ENCODE results near the gene ARVCF.
A peak's percentile ranks its signal among the peaks of the same experiment; 100 is the strongest.

ARVCF gene

DNA sequence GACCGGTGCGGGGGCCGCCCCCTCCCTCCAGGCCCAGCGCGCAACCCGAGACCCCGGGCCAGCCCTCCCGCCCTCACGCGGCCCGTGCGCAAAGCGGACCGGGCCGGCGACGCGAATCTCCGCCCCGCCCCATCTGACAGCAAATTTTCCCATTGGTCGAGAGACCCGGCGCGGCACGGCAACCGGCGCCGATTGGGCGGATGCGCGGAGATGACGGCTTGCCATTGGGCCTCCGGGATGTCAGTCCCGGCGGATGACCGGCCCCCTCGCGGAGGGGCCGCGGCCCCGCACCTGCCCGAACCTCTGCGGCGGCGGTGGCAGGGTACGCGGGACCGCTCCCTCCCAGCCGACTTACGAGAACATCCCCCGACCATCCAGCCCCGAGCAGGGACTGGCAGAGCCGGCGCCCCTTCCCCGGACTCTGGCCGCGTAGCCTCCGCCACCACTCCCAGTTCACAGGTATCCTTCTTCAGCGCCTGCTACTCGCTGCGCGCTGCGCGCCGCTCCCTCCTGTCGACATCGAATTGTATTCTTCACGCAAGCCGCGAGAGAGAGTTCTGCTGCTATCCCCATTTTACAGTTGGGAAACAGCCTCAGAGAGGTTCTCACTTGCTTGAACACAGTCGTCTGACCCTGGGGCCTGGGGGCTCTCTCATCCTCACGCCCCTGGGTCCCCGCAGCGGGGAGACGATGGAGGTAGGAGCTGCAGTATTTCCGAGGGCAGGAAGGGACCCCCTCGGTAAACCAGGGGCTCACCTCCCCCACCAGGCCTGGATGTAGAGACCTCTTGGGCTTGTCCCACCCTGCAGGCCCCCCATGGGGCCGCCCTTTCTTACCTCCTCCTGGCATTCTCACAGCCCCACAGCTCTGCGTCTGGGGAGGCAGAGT, at the start of gene ARVCF:
Gene ARVCF (minus strand): TSS at position 90 of the 888 bp plus-strand sequence. CDS start 26,029 bp downstream, outside the sequence.
- peak; percentile 87 for DNase-seq

- DNase-seq: no peak
Measured at GRCh38 chr22:20065896-20066616, 49.4 kb upstream of the ARVCF start.

- no peak for DNase-seq
Measured at GRCh38 chr22:20064545-20065262, 48.1 kb upstream of the ARVCF start.

DNA sequence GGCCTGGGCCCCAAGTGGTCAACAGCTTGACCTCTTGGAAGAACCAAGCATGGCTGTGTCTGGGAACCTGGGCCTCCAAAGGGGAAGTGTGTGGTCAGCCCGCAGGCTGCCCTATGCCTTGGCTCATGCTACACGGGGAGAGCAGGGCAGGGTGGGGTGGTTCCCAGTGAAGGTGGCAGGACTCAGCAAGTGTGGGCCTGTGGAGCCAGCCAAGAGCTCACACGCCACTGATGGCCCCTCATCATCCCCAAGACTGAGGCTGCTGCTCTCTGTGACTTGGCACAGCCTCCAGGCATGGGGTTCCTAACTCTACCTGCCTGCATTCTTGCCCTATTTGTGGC, 47.5 kb upstream of the ARVCF start:
- DNase-seq: no peak

DNA sequence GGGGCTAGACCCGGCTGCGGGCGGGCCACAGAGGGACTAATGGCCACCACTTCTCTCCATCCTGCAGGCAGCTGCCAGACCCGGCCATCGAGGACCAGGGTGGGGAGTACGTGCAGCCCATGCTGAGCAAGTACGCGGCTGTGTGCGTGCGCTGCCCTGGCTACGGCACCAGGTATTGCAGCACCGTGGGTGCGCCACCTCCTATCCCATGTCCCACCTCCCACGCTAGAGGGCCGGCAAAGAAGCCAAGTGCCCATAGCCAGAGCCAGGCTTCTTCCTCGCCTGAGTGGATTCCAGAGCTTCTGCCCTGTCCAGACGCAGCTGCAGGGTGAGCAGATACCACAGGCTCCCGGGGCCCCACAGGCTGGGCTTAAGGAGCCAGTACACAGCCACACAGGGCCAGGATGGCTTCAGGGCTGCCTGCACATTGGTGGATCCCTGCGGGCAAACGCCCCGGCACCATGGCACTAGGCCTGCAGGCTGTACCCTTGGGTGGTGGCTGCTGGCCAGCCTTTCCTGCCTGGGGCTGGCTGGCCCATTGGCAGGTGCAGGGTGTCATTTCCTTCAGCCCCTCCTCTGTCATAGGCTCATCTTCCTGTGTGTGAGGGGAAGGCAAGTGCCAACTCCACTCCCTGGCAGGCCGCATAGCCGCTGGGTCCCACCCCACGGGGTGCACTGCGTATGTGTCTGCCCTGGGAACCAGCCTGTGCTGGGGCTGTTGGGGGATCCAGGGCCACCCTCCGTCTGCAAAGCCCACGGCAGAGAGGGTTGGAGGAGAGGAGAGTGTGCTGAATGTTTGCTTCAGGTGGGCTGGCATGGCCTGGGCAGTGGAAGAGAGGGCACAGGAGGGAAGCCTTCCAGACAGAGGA, 46.9 kb upstream of the ARVCF start:
- no peak for DNase-seq

GRCh38 chr22:20062766-20063083, 46.1 kb upstream of the ARVCF start:
- no peak for DNase-seq

GRCh38 chr22:20062043-20062765, 45.6 kb upstream of the ARVCF start:
- no peak for DNase-seq

DNA sequence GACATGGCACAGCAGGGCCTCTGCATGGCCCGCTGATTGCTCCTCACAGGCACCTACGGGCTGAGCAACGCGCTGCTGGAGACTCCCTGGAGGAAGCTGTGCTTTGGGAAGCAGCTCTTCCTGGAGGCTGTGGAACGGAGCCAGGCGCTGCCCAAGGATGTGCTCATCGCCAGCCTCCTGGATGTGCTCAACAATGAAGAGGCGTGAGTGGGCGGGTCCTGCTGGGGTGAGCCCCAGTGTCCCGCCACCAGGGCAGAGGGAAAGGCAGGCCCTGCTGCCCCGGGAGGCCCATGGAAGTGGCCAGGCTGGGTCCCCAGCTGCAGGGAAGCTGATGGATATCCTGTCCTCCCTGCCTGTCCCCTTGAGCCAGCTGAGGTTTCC, 44.8 kb upstream of the ARVCF start:
- DNase-seq: no peak

- DNase-seq: no peak
Measured at GRCh38 chr22:20060700-20061480, 44.3 kb upstream of the ARVCF start.

- peak; percentile 74 for DNase-seq
Measured at GRCh38 chr22:20058989-20059770, 42.6 kb upstream of the ARVCF start.

- DNase-seq: no peak
Measured at GRCh38 chr22:20057596-20058268, 41.1 kb upstream of the ARVCF start.

DNA sequence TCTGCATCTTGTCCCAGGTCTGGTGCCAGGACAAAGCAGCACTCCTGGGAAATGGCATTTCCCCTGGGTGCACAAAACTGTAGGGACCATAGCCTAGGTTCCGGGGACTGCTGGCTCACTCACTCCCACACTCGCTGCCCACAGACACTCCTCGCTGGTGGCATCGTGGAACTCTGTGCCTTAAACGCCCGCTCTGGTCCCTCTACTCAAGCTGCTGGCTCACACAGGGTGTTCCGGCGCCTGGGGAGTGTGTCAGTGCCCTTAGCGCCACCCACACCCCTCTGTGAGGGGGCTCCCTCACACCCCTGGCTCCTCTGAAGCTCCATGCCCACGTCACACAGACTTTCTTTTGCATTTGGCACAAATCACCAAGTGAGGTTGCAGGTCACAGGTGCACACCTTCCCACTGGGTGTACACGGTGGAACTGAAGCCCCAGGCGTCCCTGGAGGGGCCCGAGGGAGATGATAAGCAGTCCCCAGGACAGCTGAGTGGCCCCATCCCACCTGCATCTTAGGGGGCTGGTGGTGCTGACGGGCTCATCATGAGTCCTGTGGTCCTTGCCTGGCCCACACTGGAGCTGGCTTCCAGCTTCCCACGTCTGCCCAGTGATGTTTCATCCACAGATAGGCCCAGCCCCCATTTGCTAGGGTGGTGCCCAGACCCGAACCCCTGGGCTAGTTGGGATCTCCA, 40.2 kb upstream of the ARVCF start:
- no peak for DNase-seq

GRCh38 chr22:20056161-20056560, 39.5 kb upstream of the ARVCF start:
- DNase-seq: no peak

DNA sequence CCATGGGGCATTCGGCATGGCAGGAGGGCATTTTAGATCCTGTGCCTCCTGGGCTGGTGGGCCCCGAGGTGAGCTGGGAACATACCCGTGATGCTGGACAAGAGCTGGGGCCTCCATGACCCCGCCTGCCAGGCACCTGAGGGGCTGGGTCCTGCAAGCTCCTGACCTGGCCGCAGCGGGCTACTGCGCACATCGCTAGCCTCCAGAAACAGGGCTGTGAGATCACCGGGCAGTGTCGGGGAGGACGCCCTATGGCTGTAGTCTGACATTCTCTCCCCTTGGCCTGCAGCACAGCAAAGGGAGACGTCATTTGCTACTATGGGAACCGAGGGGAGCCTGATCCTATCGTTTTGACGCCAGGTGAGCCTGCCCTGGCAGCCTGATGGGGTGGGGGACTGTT, 39.0 kb upstream of the ARVCF start:
- DNase-seq: no peak

GRCh38 chr22:20055144-20055543, 38.5 kb upstream of the ARVCF start:
- no peak for DNase-seq

DNA sequence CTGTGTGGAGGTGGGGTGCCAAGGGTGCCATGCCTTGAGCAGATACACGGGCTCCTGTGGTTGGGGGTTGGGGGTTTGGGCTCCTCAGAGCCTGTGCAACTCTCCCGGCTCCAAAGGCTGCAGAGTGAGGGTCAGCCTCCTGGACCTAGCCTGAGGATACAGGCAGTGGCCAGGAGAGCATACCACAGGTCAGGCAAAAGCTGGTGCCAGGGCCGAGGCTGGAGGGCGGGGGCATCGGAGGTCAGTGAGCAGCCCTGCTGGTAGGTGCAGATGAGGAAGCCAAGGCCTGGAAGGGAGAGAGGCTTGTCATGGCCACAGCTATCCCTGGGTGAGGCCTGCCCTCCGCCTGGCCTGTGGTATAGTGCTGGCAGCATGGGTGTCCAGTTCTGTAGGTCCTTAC, 37.9 kb upstream of the ARVCF start:
- no peak for DNase-seq

DNA sequence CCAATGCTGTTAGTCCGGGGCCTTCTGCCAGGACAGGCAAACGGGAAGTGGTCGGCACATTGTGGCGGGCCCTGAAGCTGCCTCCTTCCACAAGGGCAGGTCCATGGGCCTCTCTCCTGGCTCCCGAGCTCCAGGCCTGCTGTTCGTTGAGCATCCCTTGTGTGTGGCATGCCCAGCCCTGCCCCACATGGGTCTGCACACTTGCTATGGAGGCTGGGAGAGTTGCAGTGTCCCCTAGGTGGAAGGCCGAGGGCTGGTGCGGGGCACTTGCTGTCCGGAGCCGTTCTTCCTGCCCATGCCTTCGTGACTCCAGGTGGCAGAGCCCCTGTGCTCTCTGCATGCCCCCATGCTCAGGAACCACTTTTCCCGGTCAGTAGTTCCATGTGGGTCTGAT, 37.4 kb upstream of the ARVCF start:
- DNase-seq: no peak

GRCh38 chr22:20053407-20054033, 36.9 kb upstream of the ARVCF start:
- no peak for DNase-seq
